GM23338 (cell line): Measurements from ENCODE around the gene TPST1.

Experiments
- CREB1 ChIP-seq: fragments of 250-450 bp; sonication (Bioruptor Pico); IDR thresholded peaks from 2 replicates; pipeline ENCODE4 v1.5.0; 2020; ENCODE audit warnings: low read depth, mild to moderate bottlenecking, moderate library complexity
- CTCF ChIP-seq, 2 experiments: fragments of 200-600 bp in 1 of 2; sonication (generic) in 1 of 2; conservative IDR thresholded peaks; 2 replicates each; pipeline versions ENCODE4 v1.5.1 to v1.6.1; 2016 to 2017; ENCODE audit warnings: antibody characterized with exemption in 2 of 2, low read depth in 2 of 2, mild to moderate bottlenecking in 2 of 2, moderate library complexity in 1 of 2
- EZH2 ChIP-seq: fragments of 200-600 bp; sonication (generic); IDR thresholded peaks from one replicate; pipeline ENCODE4 v1.8.0; 2017; ENCODE audit warnings: antibody characterized with exemption, mild to moderate bottlenecking, low read depth; ENCODE audit not compliant: unreplicated experiment
- EZH2phosphoT487 ChIP-seq: fragments of 200-600 bp; sonication (generic); IDR thresholded peaks from one replicate; pipeline ENCODE4 v1.8.1; 2018; ENCODE audit warnings: antibody characterized with exemption; ENCODE audit not compliant: unreplicated experiment
- NANOG ChIP-seq: IDR thresholded peaks from 2 replicates; pipeline ENCODE4 v1.6.1; 2016; ENCODE audit warnings: antibody characterized with exemption, borderline replicate concordance
- POLR2AphosphoS5 ChIP-seq: IDR thresholded peaks from 2 replicates; pipeline ENCODE4 v1.6.1; 2016; ENCODE audit warnings: antibody characterized with exemption, low read depth
- REST ChIP-seq: IDR thresholded peaks from one replicate; pipeline ENCODE4 v1.6.1; 2018; ENCODE audit warnings: antibody characterized with exemption; ENCODE audit not compliant: unreplicated experiment
- ZNF114 ChIP-seq: fragments of 250-450 bp; sonication (Bioruptor Pico); IDR thresholded peaks from 2 replicates; pipeline ENCODE4 v1.5.0; 2020; ENCODE audit warnings: mild to moderate bottlenecking, moderate library complexity
- ZNF331 ChIP-seq: fragments of 250-450 bp; sonication (Bioruptor Pico); IDR thresholded peaks from 2 replicates; pipeline ENCODE4 v1.5.0; 2020; ENCODE audit warnings: low read depth, mild to moderate bottlenecking, moderate library complexity
- ZNF462 ChIP-seq: fragments of 250-450 bp; sonication (Bioruptor Pico); IDR thresholded peaks from 2 replicates; pipeline ENCODE4 v1.5.0; 2020; ENCODE audit warnings: mild to moderate bottlenecking, moderate library complexity

GRCh38 chr7:66326501-66327215, 121.5 kb downstream of the TPST1 start:
- TF ChIP-seq CTCF (conservative IDR thresholded peaks at IDR 0.05; ENCODE audit: low read depth in 2 of 2) (no peak), CREB1 (CRISPR knock-in tag) (no peak), REST (no peak), POLR2AphosphoS5 (no peak), EZH2 (no peak), ZNF331 (no peak), ZNF114 (CRISPR knock-in tag) (no peak), NANOG (no peak), EZH2phosphoT487 (no peak), ZNF462 (no peak)
